HG02763 (cell line): Measurements from ENCODE around the gene EXD2.
"Not testable (repeated sequence)": the region's sequence is repeated elsewhere in the genome, so short reads cannot be mapped to it uniquely, and the experiment has no call there.

Experiments
- ATAC-seq: cut with Tn5 transposase; IDR thresholded peaks from one replicate; pipeline ENCODE4 v1.9.1; 2021; ENCODE audit warnings: mild to moderate bottlenecking, moderate library complexity; ENCODE audit not compliant: unreplicated experiment

EXD2 gene

DNA sequence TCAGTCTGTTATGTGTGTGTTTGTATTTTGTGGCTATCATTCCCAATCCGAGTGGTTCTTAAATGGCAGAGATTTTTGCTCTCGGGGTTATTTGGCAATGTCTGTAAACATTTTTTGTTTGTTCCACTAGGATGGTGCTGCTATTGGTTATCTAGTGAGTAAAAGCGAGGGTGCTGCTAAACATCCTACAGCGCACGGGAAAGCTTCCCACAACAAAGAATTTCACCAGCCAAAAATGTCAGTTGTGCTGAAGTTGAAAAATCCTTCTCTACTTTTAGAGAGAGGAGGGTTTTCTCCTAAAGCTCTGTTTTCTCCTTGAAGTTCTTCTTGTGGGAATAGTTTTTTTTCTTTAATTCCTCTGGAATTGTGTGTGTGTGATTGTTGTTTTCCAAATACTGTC is 2.4 kb downstream of the EXD2 start:
- no peak for ATAC-seq

DNA sequence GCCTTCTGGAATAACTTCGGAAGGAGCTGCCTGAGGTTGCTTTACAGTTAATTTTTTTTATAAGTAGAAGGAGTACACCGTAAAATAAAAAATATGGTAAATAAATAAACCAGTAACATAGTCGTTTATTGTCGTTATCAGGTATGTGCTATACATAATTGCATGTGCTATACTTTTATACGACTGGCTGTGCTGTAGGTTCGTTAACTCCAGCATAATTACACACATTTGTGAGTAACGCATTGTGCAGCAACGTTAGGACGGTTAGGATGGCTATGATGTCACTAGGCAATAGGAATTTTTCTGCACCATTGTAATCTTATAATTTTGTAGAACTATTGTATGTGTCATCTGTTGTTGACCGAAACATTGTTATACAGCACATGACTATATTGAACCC is 8.5 kb downstream of the EXD2 start:
- no peak for ATAC-seq

DNA sequence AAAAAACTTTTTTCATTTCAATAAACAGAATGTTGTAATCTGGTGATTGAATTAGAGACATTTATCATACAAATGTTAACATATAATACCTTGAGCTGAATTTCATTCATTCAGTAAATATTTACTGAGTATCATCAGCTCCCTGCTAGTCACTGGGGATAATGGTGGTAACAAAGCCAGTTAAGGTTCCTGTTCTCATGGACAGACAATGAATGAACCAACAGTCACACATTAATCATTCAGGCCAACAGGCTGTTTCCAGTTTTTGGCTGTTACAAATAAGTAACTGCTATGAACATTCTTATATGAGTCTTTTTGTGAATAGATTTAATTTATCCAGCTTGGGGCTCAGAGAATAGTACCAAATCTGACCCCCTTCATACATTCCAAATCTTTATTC is 13.5 kb downstream of the EXD2 start:
- ATAC-seq: no peak

DNA sequence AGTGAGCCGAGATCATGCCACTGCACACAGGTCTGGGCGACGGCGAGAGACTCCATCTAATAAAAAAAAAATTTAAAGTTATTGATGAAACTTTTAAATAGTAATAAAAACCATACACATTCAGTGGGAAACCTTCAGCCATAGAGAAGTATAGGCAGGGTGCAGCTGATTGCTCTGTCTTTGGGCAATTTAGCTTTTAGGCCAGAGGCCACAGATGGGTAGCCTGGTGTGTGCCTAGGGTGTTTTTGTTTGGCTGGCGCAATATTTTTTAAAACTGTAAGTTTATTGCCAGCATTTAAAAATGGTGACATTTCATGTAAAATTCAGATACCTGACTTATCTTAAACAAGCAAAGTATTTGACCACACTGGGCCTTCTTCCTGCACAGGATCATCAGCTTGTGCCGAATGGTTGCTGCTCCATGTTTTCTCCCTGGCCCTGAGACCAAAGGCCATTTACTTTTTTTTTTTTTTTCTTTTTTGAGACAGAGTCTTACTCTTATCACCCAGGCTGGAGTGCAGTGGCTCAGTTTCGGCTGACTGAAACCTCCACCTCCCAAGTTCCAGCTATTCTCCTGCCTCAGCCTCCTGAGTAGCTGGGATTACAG is 16.2 kb downstream of the EXD2 start:
- ATAC-seq: no peak

DNA sequence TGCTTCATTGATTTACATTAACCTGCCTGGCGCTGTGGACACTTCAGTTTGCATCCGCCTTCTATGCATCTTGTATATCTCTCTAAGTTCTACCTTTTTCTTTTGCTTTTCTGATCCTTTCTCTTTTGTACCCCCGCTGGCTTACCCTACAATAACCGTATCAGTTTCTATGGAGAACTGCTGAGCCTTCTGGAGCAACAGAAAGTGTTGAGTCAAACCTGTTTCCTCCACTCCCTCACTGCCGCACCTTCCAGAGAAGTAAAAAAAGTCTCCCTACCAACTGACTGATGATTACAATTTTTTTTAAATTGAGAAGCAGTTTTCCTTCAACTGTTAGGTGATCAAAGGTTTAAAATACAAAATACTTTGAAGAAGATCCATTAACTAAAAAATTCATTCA is 17.4 kb downstream of the EXD2 start:
- no peak for ATAC-seq

DNA sequence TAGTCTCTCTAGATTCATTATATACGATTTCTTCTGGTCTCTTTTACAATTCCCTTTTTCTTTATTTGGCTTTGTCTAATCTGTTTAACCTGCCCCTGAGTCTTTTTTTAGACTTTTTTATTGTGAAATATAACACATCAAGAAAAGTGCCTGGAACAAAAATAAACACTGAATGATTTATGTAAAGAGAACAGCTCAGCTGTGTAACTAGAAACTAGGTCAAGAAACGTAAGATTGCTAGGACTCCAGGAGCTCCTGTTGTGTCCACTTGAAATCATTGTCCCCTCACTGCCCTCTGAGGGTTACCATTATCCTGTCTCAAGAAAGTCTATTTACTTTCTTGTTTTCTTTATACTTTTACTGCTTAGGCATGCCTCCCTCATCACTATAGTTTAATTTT is 23.1 kb downstream of the EXD2 start:
- no peak for ATAC-seq

DNA sequence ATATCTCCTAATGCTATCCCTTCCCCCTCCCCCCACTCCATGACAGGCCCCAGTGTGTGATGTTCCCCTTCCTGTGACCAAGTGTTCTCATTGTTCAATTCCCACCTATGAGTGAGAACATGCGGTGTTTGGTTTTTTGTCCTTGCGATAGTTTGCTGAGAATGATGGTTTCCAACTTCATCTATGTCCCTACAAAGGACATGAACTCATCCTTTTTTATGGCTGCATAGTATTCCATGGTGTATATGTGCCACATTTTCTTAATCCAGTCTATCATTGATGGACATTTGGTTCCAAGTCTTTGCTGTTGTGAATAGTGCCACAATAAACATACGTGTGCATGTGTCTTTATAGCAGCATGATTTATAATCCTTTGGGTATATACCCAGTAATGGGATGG is 26.4 kb downstream of the EXD2 start:
- ATAC-seq: not testable (repeated sequence)

DNA sequence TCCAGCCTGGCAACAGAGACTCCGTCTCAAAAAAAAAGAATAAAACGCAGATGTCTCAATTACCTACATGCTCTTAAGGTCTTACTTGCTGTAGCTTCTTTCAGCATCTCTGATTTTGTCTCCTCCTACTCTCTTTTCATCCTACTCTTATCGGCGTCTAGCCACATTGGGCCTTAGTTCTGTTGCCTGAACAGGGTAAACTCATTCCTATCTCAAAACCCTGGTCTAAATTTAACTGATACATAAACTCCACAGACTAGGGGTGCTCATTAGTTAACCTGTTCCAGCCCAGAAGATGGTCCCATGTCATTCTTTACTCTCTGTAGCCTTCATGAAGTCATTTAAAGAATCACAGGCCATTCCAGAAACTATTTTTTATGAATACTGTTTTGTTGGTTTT is 33.6 kb downstream of the EXD2 start:
- no peak for ATAC-seq

DNA sequence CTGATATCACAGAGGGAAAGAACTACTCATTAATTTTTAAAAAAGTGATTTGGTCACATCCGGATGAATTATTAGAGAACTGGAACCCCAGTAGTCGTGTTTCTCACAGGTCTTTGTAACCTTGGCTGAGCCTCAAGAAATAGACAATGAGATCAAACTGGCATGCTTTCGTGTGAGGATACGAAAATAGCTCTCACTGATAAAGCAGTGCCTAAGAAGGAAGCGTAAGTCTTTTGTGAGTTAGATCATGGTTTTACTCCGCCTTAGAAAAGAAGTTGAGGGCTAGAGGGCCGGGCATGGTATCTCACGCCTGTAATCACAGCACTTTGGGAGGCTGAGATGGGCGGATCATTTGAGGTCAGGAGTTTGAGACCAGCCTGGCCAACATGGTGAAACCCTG is 34.9 kb downstream of the EXD2 start:
- no peak for ATAC-seq

DNA sequence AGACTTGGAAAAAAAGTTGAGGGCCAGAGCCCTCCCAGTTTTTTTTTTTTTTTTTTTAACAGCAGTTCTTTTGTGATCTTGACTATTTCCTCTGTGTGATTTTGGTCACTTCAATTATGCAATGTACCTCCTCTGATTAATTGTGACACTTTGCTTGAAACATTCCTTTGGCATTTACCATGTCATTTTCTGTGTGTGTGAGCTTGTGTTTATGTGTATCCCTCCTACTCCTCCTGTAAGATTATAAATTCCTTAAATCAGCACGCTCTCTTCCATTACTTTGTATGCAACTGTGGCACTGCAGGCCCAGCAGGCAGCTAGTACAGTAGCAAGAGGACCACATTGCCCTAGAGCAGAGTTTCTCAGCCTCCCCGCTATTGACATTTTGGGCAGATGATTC is 35.4 kb downstream of the EXD2 start:
- no peak for ATAC-seq

DNA sequence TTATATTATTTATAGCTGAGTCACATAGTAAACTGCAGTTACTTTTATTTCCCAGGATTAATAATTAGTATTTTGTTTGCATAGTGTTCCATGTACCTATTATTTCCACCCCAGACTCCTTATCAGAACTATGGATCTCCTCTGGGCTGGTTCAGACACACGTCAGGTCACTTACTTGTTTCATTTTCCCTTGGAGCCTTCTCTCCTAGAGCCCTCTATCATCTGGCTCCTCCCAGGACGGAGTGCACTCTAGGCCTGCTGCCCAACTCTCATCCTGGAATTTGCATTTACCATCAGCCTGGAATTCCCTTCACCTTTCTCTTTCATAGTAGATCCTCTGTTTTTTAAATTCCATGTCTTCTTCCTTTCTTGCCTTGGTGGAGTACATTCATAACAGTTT is 40.2 kb downstream of the EXD2 start:
- no peak for ATAC-seq

DNA sequence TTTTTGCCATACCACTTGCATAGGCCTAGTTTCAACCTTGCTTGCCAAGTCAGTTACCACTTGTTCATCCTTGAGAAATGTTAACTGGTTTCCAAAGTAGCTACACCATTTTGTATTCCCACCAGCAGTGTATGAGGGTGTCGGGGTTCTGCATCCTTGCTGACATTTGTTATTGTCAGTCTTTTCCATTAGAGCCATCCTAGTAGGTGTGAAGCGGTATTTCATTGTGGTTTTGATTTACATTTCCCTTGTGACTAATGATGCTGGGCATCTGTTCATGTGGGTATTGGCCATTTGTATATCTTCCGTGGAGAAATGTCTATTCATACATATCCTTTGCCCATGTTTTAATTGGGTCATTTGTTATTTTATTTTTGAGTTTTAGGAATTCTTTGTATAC is 41.1 kb downstream of the EXD2 start:
- no peak for ATAC-seq

DNA sequence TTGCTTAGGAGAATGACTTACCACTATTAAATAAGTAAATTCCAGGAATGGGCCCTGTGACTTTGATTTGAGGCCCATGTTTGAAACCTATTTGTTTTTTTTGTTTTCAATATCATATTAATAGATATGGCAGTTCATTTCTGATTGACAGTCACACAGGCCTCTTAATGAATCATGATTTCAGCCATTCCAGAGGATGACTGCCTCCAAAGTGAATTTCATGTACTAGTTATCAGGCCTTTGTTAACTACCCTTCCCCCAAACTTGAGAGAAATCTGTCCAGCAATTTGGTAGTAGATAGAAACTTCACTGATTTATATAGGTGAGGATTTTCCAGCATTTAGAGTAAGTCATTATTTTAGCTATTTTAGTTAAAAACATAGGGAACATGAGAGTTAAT is 42.8 kb downstream of the EXD2 start:
- ATAC-seq: no peak

DNA sequence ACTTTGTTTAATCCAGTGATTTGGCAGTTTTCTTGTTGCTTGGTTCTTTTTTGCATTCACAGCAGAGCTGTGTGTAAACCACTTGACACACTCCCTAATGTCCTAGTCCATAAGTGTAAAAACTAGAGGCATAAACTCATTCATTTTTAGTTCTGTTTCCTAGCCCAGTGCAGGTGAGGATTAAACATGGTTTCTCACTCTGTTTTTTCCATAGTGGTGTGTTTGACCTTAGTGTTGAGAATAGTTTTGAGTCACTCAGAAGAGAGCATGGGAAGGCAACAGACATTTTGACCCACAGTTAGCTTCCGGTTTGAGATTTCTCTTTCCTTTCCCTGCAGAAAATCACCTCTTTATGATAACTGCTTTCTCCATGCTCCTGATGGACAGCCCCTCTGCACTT is 44.4 kb downstream of the EXD2 start:
- no peak for ATAC-seq

DNA sequence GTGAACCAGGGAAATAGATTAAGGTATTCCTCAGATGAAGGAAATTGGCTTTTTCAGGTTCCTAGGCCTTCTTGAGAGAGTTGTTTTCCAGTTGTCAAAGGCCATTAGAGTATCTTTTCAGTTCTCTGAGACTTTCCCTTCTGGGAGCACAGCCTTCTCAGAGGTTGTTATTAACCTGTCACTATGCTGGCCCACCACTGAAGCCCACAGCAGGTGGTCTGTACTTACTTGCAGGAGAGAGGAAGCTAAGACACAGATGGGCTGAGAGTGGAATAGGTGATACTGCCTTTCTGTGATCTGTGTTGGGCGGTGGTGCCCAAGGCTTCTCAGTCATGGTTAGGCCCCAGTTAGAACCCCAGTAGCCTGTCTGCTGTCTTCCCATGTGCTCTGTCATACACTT is 45.8 kb downstream of the EXD2 start:
- ATAC-seq: no peak

DNA sequence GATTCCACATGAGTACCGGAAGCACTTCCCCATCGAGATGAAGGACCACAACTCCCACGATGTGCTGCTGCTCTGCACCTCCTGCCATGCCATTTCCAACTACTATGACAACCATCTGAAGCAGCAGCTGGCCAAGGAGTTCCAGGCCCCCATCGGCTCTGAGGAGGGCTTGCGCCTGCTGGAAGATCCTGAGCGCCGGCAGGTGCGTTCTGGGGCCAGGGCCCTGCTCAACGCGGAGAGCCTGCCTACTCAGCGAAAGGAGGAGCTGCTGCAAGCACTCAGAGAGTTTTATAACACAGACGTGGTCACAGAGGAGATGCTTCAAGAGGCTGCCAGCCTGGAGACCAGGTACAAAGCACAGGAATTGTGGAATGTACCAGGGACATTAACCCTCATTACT is 46.3 kb downstream of the EXD2 start:
- ATAC-seq: no peak

DNA sequence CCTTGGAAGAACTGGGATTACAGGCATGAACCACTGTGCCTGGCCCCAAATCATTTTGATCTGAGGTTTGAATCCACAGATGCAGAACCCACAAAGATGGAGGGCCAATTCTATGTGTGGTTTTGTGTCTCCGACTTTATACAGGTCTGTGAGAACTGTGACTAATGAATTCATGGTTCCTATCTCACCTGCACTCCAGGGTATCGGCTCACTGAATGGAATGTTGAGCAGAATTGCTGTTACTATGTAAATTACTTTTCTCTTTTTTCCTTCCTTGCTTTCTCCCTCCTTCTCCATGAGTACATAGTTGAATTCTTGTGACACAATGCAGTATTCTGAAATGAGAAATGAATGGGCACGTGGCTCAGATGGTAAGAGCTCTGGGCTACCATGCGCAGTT is 47.6 kb downstream of the EXD2 start:
- no peak for ATAC-seq

DNA sequence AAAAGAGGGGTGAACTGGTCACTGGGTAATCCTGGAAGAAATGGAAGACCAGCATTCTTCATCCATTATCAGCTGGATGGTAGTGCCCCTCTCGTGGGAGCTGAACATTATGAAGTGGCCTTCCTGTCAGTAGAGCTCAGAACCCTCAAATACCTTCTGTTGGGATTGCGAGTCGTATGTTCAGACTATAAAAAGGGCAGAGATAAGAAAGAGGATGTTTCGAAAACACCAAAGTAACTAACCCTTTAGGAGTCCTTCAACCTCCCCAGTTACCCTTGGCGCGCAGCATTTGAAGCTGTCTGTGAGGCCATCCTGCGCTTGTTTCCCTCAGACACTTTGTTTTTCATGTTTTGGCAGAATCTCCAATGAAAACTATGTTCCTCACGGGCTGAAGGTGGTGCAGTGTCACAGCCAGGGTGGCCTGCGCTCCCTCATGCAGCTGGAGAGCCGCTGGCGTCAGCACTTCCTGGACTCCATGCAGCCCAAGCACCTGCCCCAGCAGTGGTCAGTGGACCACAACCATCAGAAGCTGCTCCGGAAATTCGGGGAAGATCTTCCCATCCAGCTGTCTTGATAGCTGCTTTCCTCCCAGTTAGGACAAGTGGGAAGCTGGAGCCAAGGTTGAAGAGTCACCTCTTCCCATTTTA is 49.4 kb downstream of the EXD2 start:
- no peak for ATAC-seq

DNA sequence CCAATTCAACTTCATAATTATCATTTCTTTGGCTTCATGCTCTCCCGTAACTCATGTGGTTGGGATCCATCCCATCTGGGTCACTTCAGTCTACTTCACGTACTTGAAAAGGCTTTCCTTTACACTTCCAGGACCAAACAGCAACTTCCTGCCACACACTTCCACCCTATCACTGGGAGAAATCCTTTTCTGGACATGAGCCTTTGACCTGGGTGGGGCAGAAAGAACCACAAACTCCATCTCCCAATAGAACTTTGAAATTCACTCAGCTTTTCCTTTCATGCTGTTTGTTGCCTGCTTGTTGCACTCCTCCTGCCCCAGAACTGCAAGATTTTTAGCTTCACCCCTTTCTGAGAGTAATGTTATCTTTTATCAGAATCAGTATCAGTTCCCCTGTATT is 50.3 kb downstream of the EXD2 start:
- ATAC-seq: no peak

DNA sequence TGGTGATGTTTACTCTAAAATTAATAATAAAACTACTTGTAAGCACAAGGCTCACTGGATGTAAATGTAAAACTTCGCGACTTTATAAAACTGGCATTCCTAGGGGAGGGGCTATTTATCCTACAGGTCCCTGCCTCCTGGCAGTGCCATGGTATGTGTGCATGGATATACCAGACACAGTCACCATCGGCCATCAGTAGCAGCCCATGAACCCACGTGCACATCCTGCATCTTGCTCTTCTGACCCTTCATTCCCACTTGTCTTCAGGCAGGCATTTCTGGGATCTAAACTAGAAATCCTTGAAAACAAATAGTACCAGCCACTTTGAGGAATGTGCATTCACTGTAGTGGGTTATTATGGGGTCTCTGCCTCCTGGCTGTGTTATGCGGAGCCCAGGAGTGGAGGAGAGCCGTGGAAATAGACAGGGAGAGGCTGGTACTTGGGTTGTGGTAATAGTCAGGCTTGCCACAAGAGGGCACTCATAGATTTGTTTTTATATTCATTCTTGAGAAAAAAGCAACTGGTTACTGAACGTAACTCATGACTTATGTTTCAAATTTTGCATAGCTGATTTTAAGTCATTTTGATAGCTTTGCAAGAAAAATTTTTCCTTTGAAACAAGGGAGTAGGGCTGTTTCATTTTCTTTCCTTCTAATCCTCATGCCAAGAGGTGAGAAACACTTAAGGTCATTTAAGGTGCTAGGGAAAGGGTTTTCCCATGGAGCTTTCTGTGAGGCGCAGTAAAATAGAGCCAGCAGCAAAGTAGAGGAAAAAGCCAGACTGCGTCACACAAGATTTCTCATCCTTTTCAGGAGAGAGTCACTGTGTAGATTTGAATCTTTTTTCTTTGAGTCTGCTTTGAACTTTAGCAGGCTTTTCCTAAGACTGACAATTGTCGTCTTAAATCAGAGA is 51.3 kb downstream of the EXD2 start:
- ATAC-seq: no peak

DNA sequence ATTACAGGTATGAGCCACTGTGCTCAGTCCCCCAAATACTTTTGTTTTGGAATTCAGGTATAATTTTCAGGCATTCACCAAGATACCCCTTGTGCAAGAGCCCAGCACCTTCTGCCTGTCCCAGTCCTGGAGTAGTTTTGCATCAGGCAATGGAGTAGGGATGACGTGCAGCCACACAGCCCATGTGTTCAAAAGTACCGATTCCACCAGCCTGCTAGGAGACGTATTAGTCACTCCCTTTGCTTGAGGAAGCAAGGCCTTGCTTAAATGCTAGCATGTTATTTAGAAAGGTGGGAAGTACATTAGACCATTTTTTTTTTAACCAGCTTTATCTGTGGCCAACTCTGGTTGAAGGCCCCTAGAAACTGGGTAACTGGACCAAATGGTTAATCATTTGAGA is 53.6 kb downstream of the EXD2 start:
- no peak for ATAC-seq

DNA sequence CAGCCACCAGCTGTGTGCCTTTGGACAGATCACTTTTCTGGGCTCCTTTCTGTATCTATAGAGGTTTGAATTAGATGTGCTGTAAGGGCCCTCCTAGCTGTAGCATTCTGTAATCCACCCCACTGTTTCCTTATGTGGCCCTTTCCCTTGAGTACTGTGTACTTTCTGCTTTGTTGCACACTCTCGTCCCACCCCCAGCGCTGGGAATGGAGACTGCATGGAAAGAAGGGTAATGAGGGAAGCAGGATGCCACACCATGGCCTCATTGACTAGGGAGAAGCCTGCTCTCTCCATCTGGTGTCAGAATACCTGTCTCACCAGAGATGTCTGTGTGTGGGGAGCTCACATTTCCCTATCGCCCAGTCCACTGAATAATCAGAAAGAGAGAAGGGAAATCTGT is 55.0 kb downstream of the EXD2 start:
- ATAC-seq: no peak
